Stimulated activated CD8-positive, alpha-beta memory T cell treated with anti-CD3 and anti-CD28 coated beads, Interleukin-7, amount 100 ng/mL, for 48 hours (primary cell): Measurements from ENCODE around the gene WDFY4.
"Not testable (repeated sequence)": the region's sequence is repeated elsewhere in the genome, so short reads cannot be mapped to it uniquely, and the experiment has no call there.

ENCODE experiments used
- DNase-seq, 2 donors: peaks; one replicate each; pipeline ENCODE4 v3.0.0-alpha.2; 2020; ENCODE audit warnings: low read depth in 1 of 2; ENCODE audit errors: extremely low read depth in 1 of 2

WDFY4 gene

GRCh38 chr10:48684792-48685623, at the start of gene WDFY4:
Gene WDFY4, plus strand, starts transcription at chr10:48684873. Its CDS starts 24,860 bp downstream, at chr10:48709733.
- DNase-seq, result no peak

GRCh38 chr10:48634984-48635557, 49.6 kb upstream of the WDFY4 start:
- no peak for DNase-seq

GRCh38 chr10:48636231-48636630, 48.4 kb upstream of the WDFY4 start:
- no peak for DNase-seq

GRCh38 chr10:48636901-48637300, 47.8 kb upstream of the WDFY4 start:
- DNase-seq, result no peak

GRCh38 chr10:48638158-48638557, 46.5 kb upstream of the WDFY4 start:
- no peak for DNase-seq

GRCh38 chr10:48638739-48639527, 45.7 kb upstream of the WDFY4 start:
- no peak for DNase-seq

- no peak for DNase-seq
Observed at GRCh38 chr10:48639632-48640031, 45.0 kb upstream of the WDFY4 start.

- no peak for DNase-seq
Observed at GRCh38 chr10:48640326-48640725, 44.3 kb upstream of the WDFY4 start.

GRCh38 chr10:48641099-48641690, 43.5 kb upstream of the WDFY4 start:
- not testable (repeated sequence) for DNase-seq

GRCh38 chr10:48645600-48645999, 39.1 kb upstream of the WDFY4 start:
- DNase-seq, result no peak

- DNase-seq, result not testable (repeated sequence)
Observed at GRCh38 chr10:48647073-48647472, 37.6 kb upstream of the WDFY4 start.

GRCh38 chr10:48648172-48648942, 36.3 kb upstream of the WDFY4 start:
- no peak for DNase-seq

- DNase-seq, result no peak
Observed at GRCh38 chr10:48649349-48649944, 35.2 kb upstream of the WDFY4 start.

GRCh38 chr10:48651293-48651692, 33.4 kb upstream of the WDFY4 start:
- no peak for DNase-seq

- DNase-seq, result no peak
Observed at GRCh38 chr10:48651839-48652238, 32.8 kb upstream of the WDFY4 start.

- DNase-seq, result no peak
Observed at GRCh38 chr10:48652344-48652743, 32.3 kb upstream of the WDFY4 start.

GRCh38 chr10:48653347-48653746, 31.3 kb upstream of the WDFY4 start:
- no peak for DNase-seq

GRCh38 chr10:48653944-48654698, 30.6 kb upstream of the WDFY4 start:
- DNase-seq, result no peak
